ENCODE results near the gene NR1H4. TPM values are rescaled to one million over a fixed set of nuclear protein-coding genes. Genes with fewer than 3 reads are reported as not detected.

The NR1H4 gene
- total RNA-seq, 1 experiment from 2014 or later, result not detected

DNA sequence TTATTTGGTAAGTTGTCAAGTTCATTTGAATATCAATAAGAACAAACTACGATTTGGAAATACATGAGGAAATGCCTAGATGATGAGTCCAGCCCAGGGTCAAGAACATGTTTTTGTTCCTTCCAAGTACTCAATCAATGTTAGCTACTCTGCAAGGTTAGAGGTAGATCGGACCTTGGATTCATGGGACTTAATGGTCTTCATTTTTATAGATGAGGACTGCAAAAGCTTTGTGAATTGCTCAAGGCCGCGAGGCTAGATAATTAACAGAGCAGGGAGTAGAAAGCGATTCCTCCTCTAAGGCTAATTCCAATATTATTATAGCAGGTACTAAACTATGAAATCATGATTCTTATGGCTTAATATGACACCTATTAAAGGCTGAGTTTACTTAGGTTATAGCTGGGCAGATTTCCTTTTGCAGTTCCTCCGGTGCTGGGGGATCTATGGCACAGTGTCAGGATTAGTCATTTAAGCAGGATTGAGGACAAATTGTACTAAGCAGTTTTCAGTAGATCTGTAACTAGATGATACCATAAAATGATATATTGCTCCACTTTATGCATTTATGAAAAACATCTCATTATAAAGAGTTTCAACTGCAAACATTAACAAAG is 19.8 kb downstream of the NR1H4 start:
- Mint-ChIP-seq H3K27me3 (ENCODE audit: insufficient read depth, unreplicated experiment) (no peaks in the 10 kb centered on the region), H3K4me3 (ENCODE audit: unreplicated experiment) (no peak overlapping the region), H3K9me3 (ENCODE audit: unreplicated experiment) (no peaks in the 10 kb centered on the region), H3K36me3 (ENCODE audit: insufficient read depth, unreplicated experiment) (no peaks in the 10 kb centered on the region), H3K27ac (ENCODE audit: unreplicated experiment) (no peak overlapping the region), H3K4me1 (ENCODE audit: low read depth, unreplicated experiment) (peaks cover under 1% of the 10 kb centered on the region)
- ChIA-PET POLR2A (no interaction called here), CTCF (no interaction called here)
- TF ChIP-seq, protein P1, sequence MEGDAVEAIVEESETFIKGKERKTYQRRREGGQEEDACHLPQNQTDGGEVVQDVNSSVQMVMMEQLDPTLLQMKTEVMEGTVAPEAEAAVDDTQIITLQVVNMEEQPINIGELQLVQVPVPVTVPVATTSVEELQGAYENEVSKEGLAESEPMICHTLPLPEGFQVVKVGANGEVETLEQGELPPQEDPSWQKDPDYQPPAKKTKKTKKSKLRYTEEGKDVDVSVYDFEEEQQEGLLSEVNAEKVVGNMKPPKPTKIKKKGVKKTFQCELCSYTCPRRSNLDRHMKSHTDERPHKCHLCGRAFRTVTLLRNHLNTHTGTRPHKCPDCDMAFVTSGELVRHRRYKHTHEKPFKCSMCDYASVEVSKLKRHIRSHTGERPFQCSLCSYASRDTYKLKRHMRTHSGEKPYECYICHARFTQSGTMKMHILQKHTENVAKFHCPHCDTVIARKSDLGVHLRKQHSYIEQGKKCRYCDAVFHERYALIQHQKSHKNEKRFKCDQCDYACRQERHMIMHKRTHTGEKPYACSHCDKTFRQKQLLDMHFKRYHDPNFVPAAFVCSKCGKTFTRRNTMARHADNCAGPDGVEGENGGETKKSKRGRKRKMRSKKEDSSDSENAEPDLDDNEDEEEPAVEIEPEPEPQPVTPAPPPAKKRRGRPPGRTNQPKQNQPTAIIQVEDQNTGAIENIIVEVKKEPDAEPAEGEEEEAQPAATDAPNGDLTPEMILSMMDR (IDR thresholded peaks at IDR 0.05; ENCODE audit: insufficient read depth in 1 of 2, low read depth in 1 of 2, low read length in 1 of 2, severe bottlenecking in 1 of 2, unreplicated experiment in 1 of 2), result no peak
- peaks cover under 1% of the 10 kb centered on the region; the same call in 1 of the 2 replicates for H3K4me1 ChIP-seq
- BruUV-seq (replicated peaks), result no TSS peak
- no peak for DNase-seq
- no peak overlapping the region for H3K4me3 ChIP-seq (ENCODE audit: low read depth, low read length)
- no peaks in the 10 kb centered on the region for H3K27me3 ChIP-seq (replicated peaks; ENCODE audit: control insufficient read depth, insufficient read depth, low read length)
- intact Hi-C loops (cut with micrococcal nuclease; ENCODE audit: unreplicated experiment), result no loop called here
- no peaks in the 10 kb centered on the region for H3K36me3 ChIP-seq (ENCODE audit: control insufficient read depth, insufficient read depth, low read length)
- no peaks in the 10 kb centered on the region for H3K9me3 ChIP-seq

DNA sequence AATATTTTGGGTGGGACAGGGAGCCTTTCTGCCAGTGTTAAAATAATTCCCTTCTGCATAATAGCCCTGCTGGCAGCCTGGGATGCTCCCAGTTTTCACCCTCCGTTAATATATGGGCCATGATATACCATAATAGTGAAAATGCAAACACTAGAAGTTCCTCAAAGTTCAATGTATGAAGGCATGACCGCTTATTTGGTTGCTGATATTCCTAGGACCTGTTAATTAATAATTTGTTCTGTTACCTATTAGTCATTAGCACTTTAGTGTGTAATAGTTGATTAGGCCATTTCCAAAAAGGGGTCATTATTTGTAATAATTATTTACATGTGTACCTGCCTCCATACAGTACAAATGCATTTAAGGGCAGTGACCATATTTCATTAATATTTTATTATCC is 20.4 kb downstream of the NR1H4 start:
- Mint-ChIP-seq H3K9me3 (ENCODE audit: unreplicated experiment) (no peaks in the 10 kb centered on the region), H3K4me3 (ENCODE audit: unreplicated experiment) (no peak overlapping the region), H3K4me1 (ENCODE audit: low read depth, unreplicated experiment) (peaks cover 5% of the 10 kb centered on the region), H3K36me3 (ENCODE audit: insufficient read depth, unreplicated experiment) (no peaks in the 10 kb centered on the region), H3K27ac (ENCODE audit: unreplicated experiment) (no peak overlapping the region), H3K27me3 (ENCODE audit: insufficient read depth, unreplicated experiment) (no peaks in the 10 kb centered on the region)
- H3K4me1 ChIP-seq, result peaks cover 5% of the 10 kb centered on the region
- DNase-seq, result no peak
- intact Hi-C loops (cut with micrococcal nuclease; ENCODE audit: unreplicated experiment), result no loop called here
- H3K9me3 ChIP-seq, result no peaks in the 10 kb centered on the region
- H3K27me3 ChIP-seq (replicated peaks; ENCODE audit: control insufficient read depth, insufficient read depth, low read length), result no peaks in the 10 kb centered on the region
- no peaks in the 10 kb centered on the region for H3K36me3 ChIP-seq (ENCODE audit: control insufficient read depth, insufficient read depth, low read length)
- no peak overlapping the region for H3K4me3 ChIP-seq (ENCODE audit: low read depth, low read length)
- no TSS peak for BruUV-seq (replicated peaks)
- TF ChIP-seq, protein P1 (IDR thresholded peaks at IDR 0.05; ENCODE audit: insufficient read depth in 1 of 2, low read depth in 1 of 2, low read length in 1 of 2, severe bottlenecking in 1 of 2, unreplicated experiment in 1 of 2), result no peak
- ChIA-PET CTCF (no interaction called here), POLR2A (no interaction called here)

DNA sequence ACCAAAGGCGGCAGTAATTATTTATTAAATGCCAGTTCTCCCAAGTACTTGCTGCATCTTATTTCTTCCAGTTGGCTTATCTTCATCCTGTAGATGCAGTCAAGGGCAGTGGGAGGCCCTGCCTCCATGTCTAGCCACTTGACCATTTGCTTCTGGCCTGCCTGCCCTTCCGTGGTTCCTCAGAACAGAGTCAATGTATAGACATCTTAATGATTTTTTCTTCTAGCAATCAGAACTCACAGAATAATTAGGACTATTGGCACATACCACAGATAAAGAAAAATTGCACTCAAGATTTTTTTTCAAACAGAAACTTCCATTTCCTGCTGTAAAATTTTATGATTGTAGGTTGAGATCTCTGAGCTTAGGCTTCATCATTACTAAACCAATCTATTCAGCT is 20.9 kb downstream of the NR1H4 start:
- BruUV-seq (replicated peaks), result no TSS peak
- intact Hi-C loops (cut with micrococcal nuclease; ENCODE audit: unreplicated experiment), result no loop called here
- Mint-ChIP-seq H3K4me3 (ENCODE audit: unreplicated experiment) (no peak overlapping the region), H3K9me3 (ENCODE audit: unreplicated experiment) (no peaks in the 10 kb centered on the region), H3K36me3 (ENCODE audit: insufficient read depth, unreplicated experiment) (no peaks in the 10 kb centered on the region), H3K27ac (ENCODE audit: unreplicated experiment) (no peak overlapping the region), H3K4me1 (ENCODE audit: low read depth, unreplicated experiment) (peaks cover 10% of the 10 kb centered on the region), H3K27me3 (ENCODE audit: insufficient read depth, unreplicated experiment) (no peaks in the 10 kb centered on the region)
- POLR2A ChIA-PET, result no interaction called here
- Histone ChIP-seq H3K4me1 (peaks cover 11% of the 10 kb centered on the region), H3K4me3 (ENCODE audit: low read depth, low read length) (no peak overlapping the region), H3K27me3 (replicated peaks; ENCODE audit: control insufficient read depth, insufficient read depth, low read length) (no peaks in the 10 kb centered on the region), H3K9me3 (no peaks in the 10 kb centered on the region), H3K36me3 (ENCODE audit: control insufficient read depth, insufficient read depth, low read length) (no peaks in the 10 kb centered on the region)
- CTCF ChIA-PET, result no interaction called here
- no peak for DNase-seq
- TF ChIP-seq, protein P1 (IDR thresholded peaks at IDR 0.05; ENCODE audit: insufficient read depth in 1 of 2, low read depth in 1 of 2, low read length in 1 of 2, severe bottlenecking in 1 of 2, unreplicated experiment in 1 of 2), result no peak

All from Caco-2 (cell line).